DMS114 treated with DMSO at 0.1 percent for 48 hours (cell line): ENCODE results near the gene RTP3.
"Not testable (repeated sequence)": the region's sequence is repeated elsewhere in the genome, so short reads cannot be mapped to it uniquely, and the experiment has no call there.

Experiments used
- DNase-seq: peaks from one replicate; lab custom pipeline; 2025; ENCODE audit not compliant: unreplicated experiment; lab: John Stamatoyannopoulos, UW

RTP3 gene

DNA sequence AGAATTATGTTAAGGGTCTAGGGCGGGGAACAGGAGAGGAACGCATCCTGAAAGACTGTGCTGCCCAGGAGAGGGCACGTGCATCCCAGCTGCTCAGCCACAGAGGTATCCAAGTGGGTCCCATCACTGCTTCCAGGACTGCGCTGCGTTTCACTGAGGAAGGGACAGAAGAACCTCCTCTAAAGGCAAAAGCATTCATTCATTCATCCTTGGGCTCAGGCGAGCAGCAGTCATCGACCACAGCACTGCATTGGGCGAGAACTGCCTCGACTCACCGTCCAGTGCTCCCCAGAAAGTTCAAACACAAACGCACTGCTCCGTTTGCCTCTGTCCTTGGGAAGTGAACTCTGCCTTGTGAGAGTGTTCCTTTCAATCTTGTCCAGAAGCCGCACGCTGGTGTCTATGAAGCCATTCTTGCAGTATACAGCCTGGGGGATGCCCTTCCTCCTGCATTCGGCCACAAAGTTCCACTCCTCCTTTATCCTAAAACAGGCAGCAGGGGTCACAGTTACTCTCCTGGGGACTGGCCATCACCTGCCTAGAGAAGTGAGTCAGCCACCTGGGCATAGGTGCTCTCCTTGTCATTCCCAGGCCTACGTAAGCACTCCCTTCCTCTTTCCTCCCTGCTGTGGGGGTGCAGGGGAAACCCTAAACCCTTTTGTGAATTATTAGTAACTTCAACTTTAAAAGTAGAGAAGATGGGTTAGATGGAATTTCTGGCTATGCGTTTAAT is 47.2 kb downstream of the RTP3 start:
- no peak for DNase-seq

DNA sequence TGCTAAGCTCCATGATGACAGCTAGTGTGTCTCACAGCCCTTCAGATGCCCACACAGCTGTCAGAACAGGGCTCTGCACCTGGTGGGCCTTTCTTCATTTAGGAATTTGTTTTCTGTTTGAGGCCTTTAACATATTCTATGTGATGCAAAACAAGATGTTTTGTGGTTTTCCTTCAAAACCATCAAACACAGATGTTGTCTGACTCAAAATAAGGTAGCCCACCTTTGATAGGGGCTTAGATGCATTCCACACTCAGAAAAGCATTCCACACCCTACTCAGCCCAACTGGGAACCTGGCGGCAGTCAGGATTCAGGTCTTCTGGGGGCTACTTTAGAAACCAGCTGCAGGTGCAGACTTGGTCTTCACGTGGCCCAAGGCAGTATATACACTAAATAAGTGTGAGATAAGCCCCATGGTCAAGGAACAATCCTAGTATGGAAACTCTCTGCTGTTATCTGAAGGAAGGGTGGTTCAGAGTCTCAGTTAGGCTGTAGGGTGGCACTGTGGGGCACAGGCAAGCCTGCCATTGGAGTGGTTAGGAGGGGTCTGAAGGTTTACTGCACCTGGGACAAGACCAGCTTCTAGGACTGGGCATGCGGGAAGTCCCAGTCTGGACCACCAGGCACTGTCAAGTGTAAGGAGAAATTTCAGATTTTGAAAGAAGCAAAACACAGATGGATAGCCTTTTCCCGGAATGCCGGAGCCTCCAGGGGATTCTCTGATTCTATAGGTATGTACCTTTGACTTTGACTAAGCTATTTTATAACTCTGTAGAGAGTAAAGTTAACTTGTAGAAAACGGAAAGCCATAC is 48.2 kb downstream of the RTP3 start:
- DNase-seq = no peak

DNA sequence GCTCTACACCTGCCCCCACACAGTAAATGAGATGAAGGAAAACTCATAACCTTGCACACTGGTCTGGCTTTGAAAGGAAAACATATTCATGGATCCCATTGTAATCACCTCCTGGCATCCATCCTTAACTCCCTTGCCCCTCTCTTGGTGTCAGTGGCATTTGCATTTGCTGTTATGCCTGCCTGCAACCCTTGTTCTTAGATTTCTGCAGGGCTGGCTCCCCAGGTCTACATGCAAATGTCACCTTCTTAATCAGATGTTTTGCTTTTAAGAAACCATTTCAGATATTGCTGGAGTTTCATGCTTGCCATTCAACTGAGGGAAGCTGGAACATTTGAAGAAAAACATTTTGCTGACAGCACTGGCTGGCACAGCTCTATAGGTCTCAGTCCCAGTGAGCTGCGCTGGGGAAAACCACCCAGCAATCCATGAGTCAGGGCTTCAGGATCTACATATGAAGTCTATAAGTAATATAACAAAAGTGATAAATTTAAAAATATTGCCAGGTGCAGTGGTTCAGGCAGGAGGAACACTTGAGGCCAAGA is 49.2 kb downstream of the RTP3 start:
- DNase-seq = no peak

DNA sequence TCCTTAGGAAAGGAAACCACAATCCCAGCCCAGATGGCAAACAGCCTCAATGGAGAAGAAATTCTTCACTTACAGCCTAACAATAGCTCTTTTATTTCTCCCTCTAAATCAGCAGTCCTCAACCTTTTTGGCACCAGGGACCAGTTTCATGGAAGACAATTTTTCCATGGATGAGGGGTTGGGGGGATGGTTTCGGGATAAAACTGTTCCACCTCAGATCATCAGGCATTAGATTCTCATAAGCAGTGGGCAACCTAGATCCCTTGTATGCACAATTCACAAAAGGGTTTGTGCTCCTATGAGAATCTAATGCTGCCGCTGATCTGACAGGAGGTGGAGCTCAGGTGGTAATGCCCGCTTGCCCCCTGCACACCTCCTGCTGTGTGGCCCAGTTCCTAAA is 50.8 kb downstream of the RTP3 start:
- not testable (repeated sequence) for DNase-seq

DNA sequence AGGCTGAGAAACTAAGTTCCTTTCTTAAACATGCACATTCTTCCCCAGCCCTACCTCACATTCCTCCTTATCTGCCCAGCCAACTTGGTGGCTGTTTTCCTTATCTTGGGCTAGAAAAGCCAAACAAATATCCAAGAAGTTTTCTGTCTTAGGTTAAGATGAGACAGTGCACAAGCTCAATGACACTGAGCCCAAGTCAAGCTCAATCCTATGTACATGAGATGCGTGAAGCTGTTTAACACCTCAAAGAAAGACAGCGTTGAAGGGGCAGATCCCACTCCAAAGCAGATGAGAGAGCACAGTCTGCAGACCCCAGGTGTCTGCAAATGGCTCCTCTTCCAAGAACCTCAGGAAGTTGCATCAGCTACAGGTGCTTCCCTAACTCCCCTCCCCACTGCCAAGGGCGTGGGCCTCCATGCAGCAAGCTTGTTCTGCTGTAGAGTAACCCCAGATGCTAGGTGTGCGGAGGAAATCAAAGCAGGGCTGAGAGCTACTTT is 51.7 kb downstream of the RTP3 start:
- DNase-seq = no peak

DNA sequence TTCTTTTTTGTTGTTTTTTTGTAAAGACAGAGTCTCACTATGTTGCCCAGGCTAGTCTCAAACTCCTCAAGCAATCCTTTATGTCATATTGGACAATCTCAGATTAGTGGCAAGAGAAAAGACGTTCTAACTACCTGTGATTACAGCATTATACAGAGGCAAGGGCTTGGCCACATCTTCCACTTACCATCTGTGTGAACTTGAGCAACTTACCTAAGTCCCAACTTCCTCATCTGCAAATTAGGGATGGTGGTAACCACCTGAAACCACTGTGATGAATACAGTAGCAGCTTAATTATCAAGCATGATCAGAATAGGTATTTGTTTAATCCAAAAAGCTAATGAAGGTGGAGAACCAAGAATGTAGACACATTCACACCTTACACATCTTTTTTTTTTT is 52.2 kb downstream of the RTP3 start:
- no peak for DNase-seq
